GM04503 (cell line): ENCODE results near the gene CEP131.
"Not testable (repeated sequence)": the region's sequence is repeated elsewhere in the genome, so short reads cannot be mapped to it uniquely, and the experiment has no call there.

Experiments used
- DNase-seq: peaks from one replicate; pipeline ENCODE4 v3.0.0-alpha.2; 2012; ENCODE audit warnings: low read depth

Gene CEP131

GRCh38 chr17:81238815-81239713 is 16.3 kb upstream of the CEP131 start, which contains the start of the genes NDUFAF8 and TEPSIN:
Gene NDUFAF8 (plus strand): TSS chr17:81239318. CDS start chr17:81239364, 46 bp downstream.
Gene TEPSIN (minus strand): TSS chr17:81239055. CDS start chr17:81239033, 22 bp downstream.
- peak; percentile 99 for DNase-seq

- DNase-seq, result no peak
Observed at GRCh38 chr17:81238490-81238814, 15.7 kb upstream of the CEP131 start.

DNA sequence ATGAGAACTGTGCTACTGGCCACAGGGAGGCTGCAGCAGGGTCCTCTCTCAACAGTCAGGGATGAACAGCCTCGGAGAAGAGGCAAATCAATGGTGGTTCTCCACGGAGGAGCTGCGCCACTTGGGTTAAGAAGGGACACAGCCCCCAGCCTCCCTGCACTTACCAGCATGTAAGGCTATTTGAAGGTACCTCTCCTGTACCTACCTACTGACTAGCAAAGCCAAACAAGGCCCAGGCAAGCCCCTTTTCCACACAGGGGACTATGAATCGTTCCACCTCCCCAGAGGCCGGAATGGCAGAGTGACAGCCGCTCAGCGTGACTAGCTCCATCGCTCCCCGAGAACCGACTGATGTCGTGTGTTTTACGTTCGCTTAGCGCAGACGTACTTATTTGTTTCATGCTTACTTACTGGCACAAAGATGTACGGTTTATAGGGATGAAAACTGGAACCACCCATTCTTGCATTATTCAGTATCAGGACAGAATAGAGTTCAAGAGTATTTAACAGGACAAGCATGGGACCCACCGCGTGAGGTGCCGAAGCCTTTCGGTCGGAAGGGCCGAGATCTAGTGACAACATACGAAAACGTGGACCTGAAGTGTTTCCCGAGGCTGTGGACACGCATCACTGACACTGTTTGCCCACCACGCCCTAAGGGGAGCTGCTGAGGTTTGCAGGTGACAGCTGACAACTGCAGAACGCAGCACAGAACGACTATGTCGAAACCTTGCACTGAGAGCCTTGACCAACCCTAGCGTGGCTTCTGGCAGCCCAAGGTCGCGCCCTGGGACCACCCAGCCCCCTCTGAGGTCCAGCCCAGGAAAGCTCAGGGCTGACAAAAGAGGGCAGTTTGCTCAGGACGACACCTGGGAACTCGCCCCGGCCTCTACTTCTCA is 15.1 kb upstream of the CEP131 start:
- DNase-seq, result no peak

GRCh38 chr17:81236784-81237183 is 14.0 kb upstream of the CEP131 start:
- DNase-seq, result no peak

GRCh38 chr17:81235822-81236740 is 13.3 kb upstream of the CEP131 start:
- DNase-seq, result no peak

GRCh38 chr17:81234940-81235821 is 12.4 kb upstream of the CEP131 start:
- DNase-seq, result no peak

DNA sequence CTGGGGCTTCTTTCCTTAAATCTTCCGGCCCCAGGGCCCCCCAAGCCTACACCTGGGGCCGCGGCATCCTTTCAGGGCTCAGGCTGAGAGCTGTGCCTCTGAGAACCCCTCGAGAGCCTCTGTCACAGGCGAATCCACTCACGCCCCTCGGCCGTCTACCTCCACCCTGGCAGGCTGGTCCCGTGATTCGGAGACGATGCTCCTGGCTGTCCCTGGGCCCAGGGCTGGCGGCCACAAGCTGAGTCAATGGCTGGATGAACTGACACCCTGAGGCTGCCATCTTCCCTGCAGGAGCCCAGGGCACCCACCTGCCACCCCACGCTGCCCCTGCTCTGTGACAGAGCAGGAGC is 11.7 kb upstream of the CEP131 start:
- no peak for DNase-seq

DNA sequence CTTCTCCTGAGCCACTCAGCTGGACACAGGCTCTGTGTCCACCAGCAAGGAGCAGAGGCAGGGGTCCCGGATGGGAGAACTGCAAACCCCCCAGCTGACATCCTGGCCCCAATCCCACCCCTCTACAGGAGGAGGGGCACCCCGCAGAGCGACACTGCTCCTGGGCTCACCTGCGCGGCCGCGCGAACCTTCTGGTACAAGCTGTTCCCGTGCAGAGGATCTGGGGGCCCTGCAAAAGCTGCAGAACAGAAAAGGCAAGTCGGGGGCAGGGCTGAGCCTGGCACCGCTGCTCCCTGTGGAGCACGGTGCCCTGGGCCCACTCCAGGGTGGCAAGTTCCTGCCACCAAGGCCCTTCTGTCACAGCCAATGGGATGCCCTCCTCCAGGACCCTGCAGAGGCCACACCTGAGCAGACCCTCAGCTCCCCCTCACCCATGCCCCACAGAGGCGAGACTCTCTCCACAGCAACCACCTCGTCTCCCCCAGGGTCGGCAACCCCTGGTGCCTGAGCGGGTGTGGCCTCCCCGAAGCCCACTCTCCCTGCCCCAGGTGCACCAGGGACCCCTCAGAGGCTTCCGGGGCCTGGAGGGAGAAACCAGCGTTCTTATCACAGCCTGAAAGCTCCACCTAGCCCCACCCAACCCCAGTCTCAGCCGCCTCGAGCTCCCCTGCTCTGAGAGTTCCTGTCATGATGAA is 11.2 kb upstream of the CEP131 start:
- no peak for DNase-seq

GRCh38 chr17:81233316-81233715 is 10.6 kb upstream of the CEP131 start:
- DNase-seq, result no peak

GRCh38 chr17:81232616-81233241 is 10.0 kb upstream of the CEP131 start:
- no peak for DNase-seq

GRCh38 chr17:81231766-81232581 is 9.2 kb upstream of the CEP131 start:
- no peak for DNase-seq

DNA sequence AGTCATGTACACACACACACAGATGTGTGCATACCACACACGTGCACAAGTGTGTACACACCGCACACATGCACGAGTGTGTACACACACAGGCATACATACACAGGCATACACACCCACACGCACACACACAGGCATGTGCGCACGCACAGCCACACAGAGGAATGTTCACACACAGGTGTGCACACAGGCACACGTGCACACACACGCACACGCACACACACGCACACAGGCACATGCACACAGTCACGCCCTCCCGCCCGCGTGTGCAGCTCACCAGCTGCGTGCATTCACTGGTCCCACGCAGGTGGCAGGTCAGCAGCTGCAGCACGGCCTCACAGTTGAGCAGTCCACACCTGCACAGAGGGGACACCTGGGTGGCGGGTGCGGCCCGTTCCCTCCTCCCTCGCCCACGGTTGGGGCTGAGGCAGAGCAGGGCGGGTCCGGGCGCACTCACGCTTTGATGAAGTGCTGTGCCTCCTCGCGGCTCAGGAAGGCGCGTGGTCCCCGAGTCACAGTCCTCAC is 8.4 kb upstream of the CEP131 start:
- no peak for DNase-seq

DNA sequence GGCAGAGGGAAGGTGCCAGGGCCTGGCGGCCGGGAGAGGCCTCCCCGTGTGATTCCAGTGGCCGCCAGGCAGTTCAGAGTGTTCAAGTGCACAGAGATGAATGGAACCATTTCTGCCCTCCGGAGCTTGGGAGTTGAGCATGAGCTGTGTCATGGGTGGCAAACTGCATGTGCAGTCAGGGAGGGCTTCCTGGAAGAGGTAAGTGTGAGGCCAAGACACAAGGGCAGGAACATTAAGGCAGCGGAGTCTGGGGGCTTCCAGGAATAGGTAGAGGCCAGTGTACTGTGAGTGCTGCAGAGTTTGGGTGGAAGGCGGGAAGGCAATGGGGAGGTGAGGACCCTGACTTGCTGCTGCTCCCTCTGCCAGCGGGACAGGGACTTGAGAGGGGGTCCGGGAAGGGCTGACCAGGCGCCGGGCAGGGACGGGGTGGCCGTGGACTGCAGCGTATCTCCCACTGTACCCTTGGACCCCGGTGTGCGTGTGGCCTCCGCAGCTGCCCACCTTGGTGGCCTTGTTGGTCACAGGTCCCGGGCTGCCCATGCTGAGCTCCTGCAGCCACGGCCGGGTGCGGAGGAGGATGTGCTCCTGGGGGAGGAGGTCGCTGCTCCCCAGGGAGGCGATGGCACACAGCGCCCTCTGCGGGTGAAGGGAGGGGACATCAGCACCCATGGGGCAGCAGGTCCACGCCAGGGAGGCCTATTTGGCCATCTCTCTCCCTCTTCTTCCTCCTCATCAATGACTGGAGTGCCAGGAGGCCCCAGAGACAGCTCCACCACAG is 7.5 kb upstream of the CEP131 start:
- no peak for DNase-seq

DNA sequence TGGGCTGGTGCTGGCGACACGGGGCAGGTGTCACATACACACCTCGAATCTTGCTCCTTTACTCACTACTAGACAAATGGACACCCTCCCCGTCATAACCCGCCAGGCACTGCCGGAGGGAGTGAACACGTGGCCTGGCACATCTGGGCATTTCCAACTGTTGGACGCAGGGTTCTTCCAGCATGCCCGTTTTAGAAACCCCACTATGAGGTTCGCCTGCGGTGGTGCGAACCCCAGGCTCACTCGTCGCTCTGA is 6.8 kb upstream of the CEP131 start:
- DNase-seq, result no peak

DNA sequence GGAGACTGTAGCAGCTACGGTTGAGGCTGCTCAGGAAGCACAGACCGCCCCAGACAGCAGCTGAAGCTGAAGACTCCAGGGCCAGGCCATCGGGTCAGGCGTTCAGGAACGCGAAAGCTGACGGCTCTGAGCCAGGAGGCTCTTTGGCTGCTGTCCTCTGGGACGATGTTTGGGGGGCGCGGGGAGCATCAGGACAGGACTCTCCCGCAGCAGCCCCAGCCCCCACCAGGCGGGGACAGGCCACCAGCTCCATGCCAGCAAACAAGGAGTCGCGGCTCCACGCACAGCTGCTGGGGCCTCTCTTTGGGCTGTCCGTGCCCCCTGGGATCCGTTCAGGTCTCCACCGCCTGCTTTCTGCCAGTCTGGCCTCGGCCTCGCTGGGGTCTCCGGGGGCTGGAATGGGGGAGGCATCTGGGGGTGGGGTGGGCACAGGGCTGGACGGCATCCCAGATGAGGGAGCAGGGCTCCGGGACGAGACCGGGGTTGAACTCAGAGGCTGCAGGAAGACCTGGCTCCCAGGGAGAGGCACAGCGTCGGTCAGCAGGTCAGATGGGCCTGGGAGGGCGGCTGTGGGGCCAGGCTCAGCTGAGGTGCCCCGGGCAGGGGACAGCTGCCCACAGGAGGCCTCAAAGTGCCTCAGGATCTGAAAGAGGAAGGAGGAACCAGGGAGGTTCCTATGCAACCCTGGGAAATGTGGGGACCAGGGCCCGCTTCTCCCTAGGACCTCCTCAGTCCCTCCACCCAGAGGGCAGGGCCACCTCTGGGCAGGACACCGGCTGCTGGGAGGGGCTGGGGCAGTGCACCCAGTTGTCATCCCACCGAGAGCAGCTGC is 6.3 kb upstream of the CEP131 start:
- no peak for DNase-seq

DNA sequence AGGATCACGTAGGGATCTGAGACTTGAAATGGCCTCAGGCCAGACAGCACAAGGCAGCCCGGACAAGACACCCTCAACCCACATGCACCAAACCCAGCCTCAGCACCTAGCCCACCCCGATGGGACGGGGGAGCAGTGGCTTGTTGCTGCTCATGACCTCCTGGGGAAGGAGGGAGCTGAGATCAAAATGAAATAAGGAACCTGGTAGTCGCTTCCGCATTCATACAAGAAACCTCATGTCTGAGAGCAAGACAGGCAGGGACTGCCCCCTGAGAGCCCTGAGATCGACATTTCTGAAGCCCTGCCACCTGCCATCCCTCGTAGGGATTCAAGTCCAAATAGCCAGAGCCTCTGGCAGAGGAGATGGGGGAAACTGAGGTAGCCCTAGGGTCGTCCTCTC is 5.7 kb upstream of the CEP131 start:
- no peak for DNase-seq

GRCh38 chr17:81227630-81228029 is 4.9 kb upstream of the CEP131 start:
- not testable (repeated sequence) for DNase-seq
